Effector CD8-positive, alpha-beta T cell (primary cell): ENCODE data around the gene TRIP12.

Experiments
- DNase-seq: peaks from one replicate; lab custom pipeline; 2025; lab: John Stamatoyannopoulos, UW

TRIP12 gene

DNA sequence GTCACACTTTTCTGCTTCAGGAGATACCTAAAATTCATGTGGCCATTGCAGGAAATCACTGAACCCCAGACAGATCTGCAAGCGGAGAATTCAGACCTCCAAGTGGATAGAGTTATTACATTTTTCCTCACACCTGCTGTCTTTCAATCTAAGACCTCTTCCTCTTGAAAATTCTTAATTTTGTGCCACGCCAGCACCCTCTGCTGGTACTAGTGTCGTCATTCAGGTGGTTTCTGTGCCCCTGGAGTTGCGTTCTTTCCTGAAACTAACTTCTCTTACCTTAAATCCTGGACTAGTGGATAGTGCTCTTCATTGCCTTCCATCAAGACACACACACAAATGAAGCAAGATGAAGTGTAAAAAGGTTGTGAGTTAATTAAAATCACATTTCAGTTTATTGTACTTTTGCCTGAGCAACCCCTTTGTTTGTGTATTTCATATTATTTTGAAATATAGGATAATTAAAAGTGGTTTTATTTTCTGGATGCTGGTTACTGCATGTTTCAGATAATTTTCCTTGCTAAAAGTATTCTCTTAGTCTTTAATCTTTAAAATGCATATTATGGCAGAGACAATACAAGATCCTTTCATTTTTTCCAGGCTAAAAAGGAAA is 205.8 kb downstream of the TRIP12 start:
- no peak for DNase-seq

DNA sequence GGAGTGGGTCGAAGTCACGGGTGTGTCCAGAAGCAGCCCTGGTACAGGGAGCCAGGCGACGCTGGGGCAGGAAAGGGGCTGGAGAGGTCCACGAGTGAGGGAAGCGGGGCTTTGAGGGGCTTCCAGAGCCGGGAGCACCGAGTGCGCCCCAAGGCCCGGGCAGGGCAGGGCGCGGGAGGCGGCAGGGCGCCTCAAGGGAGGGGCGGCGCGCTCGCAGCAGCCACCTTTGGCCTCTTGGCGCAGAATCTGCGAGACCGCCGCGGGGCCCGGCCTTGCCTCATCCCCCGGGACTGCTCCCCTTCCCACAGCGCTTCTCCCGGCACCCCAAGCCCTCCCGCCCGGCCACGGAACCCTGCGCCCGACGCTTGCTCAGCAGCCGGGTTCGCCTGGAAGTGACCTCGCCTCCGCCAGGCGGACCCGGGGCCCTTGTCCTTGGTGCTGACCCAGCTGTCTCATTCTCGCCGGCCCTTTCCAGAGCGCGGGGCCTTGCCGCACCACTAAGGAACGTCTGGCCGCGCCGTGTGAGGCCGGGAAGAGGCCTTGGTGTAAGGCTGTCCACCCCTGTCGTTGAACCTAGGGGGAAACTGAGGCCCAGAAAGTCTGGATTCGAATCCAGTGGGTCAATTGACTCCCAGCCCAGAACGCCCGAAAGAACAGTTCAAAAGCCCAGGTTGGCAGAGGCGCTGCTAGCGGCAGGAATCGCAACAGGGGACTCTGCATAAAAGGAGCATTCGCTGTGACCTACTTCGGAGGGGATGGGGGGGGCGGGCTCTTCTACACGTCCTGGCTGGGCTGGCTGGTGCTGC is 206.9 kb downstream of the TRIP12 start:
- no peak for DNase-seq

DNA sequence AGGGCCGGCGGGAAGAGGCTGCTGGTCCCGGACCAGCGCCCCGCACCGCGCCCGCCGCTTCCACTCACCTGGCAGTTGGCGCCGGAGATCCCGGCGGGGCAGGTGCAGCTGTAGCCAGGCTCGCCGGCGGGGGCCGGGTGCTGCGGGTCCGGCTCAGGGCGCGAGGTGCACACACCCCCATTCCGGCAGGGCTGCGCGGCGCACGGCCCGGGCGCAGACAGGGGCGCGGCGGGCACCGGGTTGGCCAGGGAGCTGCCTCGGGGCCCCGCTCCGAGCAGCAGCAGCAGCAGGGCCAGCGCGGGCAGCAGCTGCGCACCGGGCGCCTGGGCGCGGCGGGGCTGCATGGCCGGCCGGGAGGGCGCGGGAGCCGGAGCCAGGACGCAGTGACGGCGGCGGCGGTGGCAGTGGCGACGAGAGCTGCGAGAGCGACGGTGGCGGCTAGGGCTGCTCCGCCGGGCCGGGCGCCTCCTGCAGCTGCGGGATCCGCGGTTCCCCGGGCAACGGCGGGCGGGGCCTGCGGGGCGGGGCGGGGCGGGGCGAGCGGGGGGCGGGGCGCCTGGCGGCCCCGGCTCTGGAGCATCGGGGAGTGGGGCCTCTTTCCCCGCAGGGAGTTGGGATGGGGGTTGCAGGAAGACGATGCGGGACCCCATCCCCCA is 207.6 kb downstream of the TRIP12 start, which contains the start of gene DNER:
Gene DNER, minus strand, starts transcription at position 476 of the 656 bp plus-strand sequence. Its CDS starts 132 bp downstream, at position 344.
- DNase-seq, result no peak
